GM12872 (cell line): ENCODE results near the gene AGFG2.
A peak's percentile ranks its signal among the peaks of the same experiment; 100 is the strongest.

Experiments used
- CTCF ChIP-seq: IDR thresholded peaks from 3 replicates; pipeline ENCODE4 v1.5.1; 2011; ENCODE audit warnings: low read depth, mild to moderate bottlenecking, low read length, moderate library complexity; ENCODE audit not compliant: insufficient read depth

Gene AGFG2

GRCh38 chr7:100539436-100540006 is 518 bp downstream of the AGFG2 start:
- TF ChIP-seq CTCF = no peak

GRCh38 chr7:100540073-100540723 is 1.2 kb downstream of the AGFG2 start:
- TF ChIP-seq CTCF = no peak

DNA sequence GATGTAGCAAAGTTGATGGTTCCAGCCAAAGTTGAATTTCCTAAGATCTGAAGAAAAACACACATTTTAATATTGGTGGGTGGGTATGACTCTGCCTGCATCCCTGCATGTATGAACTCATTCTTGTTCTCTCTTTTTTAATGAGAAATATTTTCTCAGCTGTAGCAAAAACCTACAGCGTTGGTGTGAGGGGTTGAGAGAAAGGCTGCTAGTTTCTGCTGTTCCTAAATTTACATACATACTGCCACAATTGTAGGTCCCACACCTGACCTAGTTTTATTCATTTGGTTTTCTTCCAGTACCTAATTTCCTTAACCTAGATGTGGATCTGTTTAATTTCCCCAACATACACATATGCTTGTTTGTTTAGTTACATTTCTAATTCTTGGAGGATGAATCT is 4.6 kb downstream of the AGFG2 start:
- TF ChIP-seq CTCF = no peak

DNA sequence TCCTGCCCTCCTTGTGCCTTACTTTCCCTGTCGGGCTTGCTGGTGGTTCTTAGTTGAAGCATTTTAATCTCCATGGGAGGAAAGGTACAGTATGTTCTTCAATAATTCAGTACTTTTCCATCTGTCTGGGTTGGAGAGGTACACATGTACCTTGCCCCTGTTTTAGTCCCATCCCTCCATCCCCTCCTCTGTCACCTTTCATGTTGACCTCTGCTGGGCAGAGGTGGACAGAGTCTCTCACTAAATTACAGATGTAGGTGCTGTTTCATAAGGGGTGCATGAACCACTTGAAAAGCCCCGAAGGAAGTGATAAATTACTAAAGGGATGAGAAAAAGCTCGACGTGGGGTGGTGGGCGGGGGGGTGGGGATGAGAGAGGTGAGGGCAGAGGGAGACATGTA is 5.4 kb downstream of the AGFG2 start:
- TF ChIP-seq CTCF = no peak

DNA sequence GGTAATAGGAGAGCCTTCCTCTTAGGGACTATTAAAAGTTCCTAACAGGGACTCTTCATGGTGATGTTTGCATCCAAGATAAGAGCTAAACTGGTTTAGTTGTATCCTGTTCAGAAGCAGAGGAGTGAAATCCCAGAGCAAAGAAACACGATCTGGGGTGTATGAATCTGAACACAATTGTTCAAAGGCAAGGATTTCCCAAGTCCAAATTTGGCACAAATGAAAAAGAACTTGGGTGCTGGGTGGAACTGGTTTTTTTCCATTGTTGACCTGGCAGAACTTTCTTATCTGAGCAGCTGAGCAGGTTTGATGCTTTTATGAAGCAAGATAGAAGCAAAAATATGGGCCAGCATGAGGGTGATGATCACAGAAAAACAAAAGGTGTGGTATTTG is 6.0 kb downstream of the AGFG2 start:
- TF ChIP-seq CTCF = no peak

GRCh38 chr7:100545360-100546128 is 6.5 kb downstream of the AGFG2 start:
- TF ChIP-seq CTCF = peak; percentile 36; the same call in 2 of the 3 replicates

- no peak for TF ChIP-seq CTCF
These were observed 7.3 kb downstream of the AGFG2 start for GRCh38 chr7:100546129-100546925.
